Omental fat pad (tissue), 4 donors: ENCODE results near the gene SLC35E1. TPM values are rescaled to one million over a fixed set of nuclear protein-coding genes. Genes with fewer than 3 reads are reported as not detected.
A peak's percentile ranks its signal among the peaks of the same experiment; 100 is the strongest.

Experiments used
- ATAC-seq: fragments of 150-250 bp; one replicate; pipeline ENCODE4 v1.9.1; 2016; ENCODE audit warnings: mild to moderate bottlenecking, moderate library complexity; ENCODE audit not compliant: low FRiP score
- DNase-seq: peaks from one replicate; pipeline ENCODE4 v3.0.0-alpha.2; 2019; ENCODE audit warnings: low spot score
- CTCF ChIP-seq, 3 donors: fragments of 450-650 bp; IDR thresholded peaks; one replicate each; pipeline ENCODE4 v1.5.1; 2016 to 2017; ENCODE audit warnings: antibody characterized with exemption in 3 of 3, mild to moderate bottlenecking in 3 of 3, moderate library complexity in 2 of 3
- total RNA-seq, 4 donors: library from RNA; depleted of rRNA; stranded (reverse); fragments of >200 nt; gene quantifications; one replicate each; pipeline ENCODE4 v1.1.0, GENCODE V29; 2016

Gene SLC35E1
- 10 to 100 TPM; 22.9 to 46.3 (median 36.1) TPM for total RNA-seq

- no peak for TF ChIP-seq CTCF (IDR thresholded peaks at IDR 0.05)
- DNase-seq (peak; percentile 70), ATAC-seq (peak; percentile 94)
Measured at GRCh38 chr19:16572332-16573211, at the start of gene SLC35E1. TSS of gene SLC35E1 (minus strand) at chr19:16572415. CDS start at chr19:16572364, 51 bp downstream.

- ATAC-seq: no peak
- no peak for DNase-seq
- no peak for TF ChIP-seq CTCF (IDR thresholded peaks at IDR 0.05)
Measured at GRCh38 chr19:16621165-16621800, 49.1 kb upstream of the SLC35E1 start.

GRCh38 chr19:16620584-16620983, 48.4 kb upstream of the SLC35E1 start:
- no peak for ATAC-seq
- no peak for DNase-seq
- TF ChIP-seq CTCF (IDR thresholded peaks at IDR 0.05): no peak

GRCh38 chr19:16620018-16620417, 47.8 kb upstream of the SLC35E1 start:
- ATAC-seq (no peak), DNase-seq (no peak)

GRCh38 chr19:16619457-16619856, 47.2 kb upstream of the SLC35E1 start:
- TF ChIP-seq CTCF (IDR thresholded peaks at IDR 0.05): no peak
- ATAC-seq: no peak
- no peak for DNase-seq

More at GRCh38 chr19:16620018-16620417, 47.8 kb upstream of the SLC35E1 start:
- no peak for TF ChIP-seq CTCF (IDR thresholded peaks at IDR 0.05)

GRCh38 chr19:16618248-16618647, 46.0 kb upstream of the SLC35E1 start:
- no peak for ATAC-seq
- DNase-seq: no peak
- TF ChIP-seq CTCF (IDR thresholded peaks at IDR 0.05): no peak
